B cell (primary cell): ENCODE measurements around the gene TNPO1. TPM values are rescaled to one million over a fixed set of nuclear protein-coding genes. Genes with fewer than 3 reads are reported as not detected.
"Not testable (repeated sequence)": the region's sequence is repeated elsewhere in the genome, so short reads cannot be mapped to it uniquely, and the experiment has no call there.

Experiments used
- ATAC-seq: fragments of 200-7000 bp; cut with Tn5 transposase; one replicate; pipeline ENCODE4 v1.10.0; 2021; ENCODE audit warnings: low read depth, mild to moderate bottlenecking, moderate number of reproducible peaks, moderate library complexity
- CTCF ChIA-PET: fragments of 350-600 bp; sonication (Branson Sonifier 250); formaldehyde crosslinking; loops from one replicate; lab custom pipeline; 2021; ENCODE audit warnings: antibody characterized with exemption, inconsistent platforms; lab: Charles Lee
- POLR2A ChIA-PET: fragments of 350-600 bp; sonication (Branson Sonifier 250); formaldehyde crosslinking; loops from one replicate; lab custom pipeline; 2021; ENCODE audit warnings: antibody characterized with exemption; lab: Charles Lee
- DNase-seq: peaks from one replicate; pipeline ENCODE4 v3.0.0; 2013
- H2AFZ ChIP-seq: 2 replicates; pipeline ENCODE4 v1.6.1; 2012; ENCODE audit warnings: mild to moderate bottlenecking, low read depth, low read length; ENCODE audit not compliant: insufficient read depth, poor library complexity, severe bottlenecking
- H3K27ac ChIP-seq, 2 donors: 1 replicate in 1 of 2; 2 replicates in 1 of 2; pipeline ENCODE4 v1.5.1; 2012 to 2013; ENCODE audit warnings: low read length in 2 of 2, mild to moderate bottlenecking in 2 of 2, moderate library complexity in 1 of 2
- H3K27me3 ChIP-seq, 4 experiments: fragments of 200-600 bp in 1 of 4; sonication (generic) in 1 of 4; replicated peaks in 1 of 4; 1 replicate in 2 of 4; 2 replicates in 2 of 4; pipeline versions ENCODE4 v1.6.1 to v1.7.0; 2013 to 2016; ENCODE audit warnings: low read length in 3 of 4, mild to moderate bottlenecking in 2 of 4, mixed read lengths in 1 of 4, moderate library complexity in 1 of 4; ENCODE audit not compliant: insufficient read depth in 4 of 4, control insufficient read depth in 3 of 4; ENCODE audit errors: control extremely low read depth in 1 of 4
- H3K36me3 ChIP-seq, 2 experiments: replicated peaks in 1 of 2; 1 replicate in 1 of 2; 2 replicates in 1 of 2; pipeline versions ENCODE4 v1.6.1 to v1.7.1; 2013; ENCODE audit warnings: low read length in 1 of 2; ENCODE audit not compliant: insufficient read depth in 2 of 2, control insufficient read depth in 1 of 2; ENCODE audit errors: control extremely low read depth in 1 of 2, extremely low read depth in 1 of 2
- H3K4me1 ChIP-seq, 2 donors: fragments of 200-600 bp in 1 of 2; sonication (generic) in 1 of 2; 1 replicate in 1 of 2; 2 replicates in 1 of 2; pipeline versions ENCODE4 v1.5.1 to v1.6.1; 2013 to 2017; ENCODE audit warnings: low read length in 2 of 2; ENCODE audit not compliant: control insufficient read depth in 2 of 2, insufficient read depth in 2 of 2
- H3K4me2 ChIP-seq: replicated peaks from 2 replicates; pipeline ENCODE3; 2012; ENCODE audit warnings: mild to moderate bottlenecking, low read depth, low read length; ENCODE audit not compliant: poor library complexity, severe bottlenecking
- H3K4me3 ChIP-seq, 5 experiments: fragments of 200-600 bp in 1 of 5; sonication (generic) in 1 of 5; 1 replicate in 3 of 5; 2 replicates in 2 of 5; pipeline versions ENCODE4 v1.5.1 to v1.7.0; 2011 to 2016; ENCODE audit warnings: low read length in 4 of 5, mild to moderate bottlenecking in 4 of 5, low read depth in 2 of 5, control low read depth in 1 of 5, moderate library complexity in 1 of 5; ENCODE audit not compliant: insufficient read depth in 1 of 5; ENCODE audit errors: control extremely low read depth in 1 of 5, extremely low read depth in 1 of 5
- H3K79me2 ChIP-seq: fragments of 200-600 bp; sonication (generic); one replicate; pipeline ENCODE4 v1.6.0; 2016; ENCODE audit warnings: low read length; ENCODE audit not compliant: control insufficient read depth, insufficient read depth
- H3K9ac ChIP-seq: fragments of 200-600 bp; sonication (generic); 2 replicates; pipeline ENCODE4 v1.6.1; 2017; ENCODE audit warnings: mild to moderate bottlenecking, low read length, moderate library complexity
- H3K9me3 ChIP-seq, 3 donors: one replicate each; pipeline versions ENCODE4 v1.6.1 to v1.7.1; 2013; ENCODE audit warnings: low read length in 2 of 3; ENCODE audit not compliant: control insufficient read depth in 2 of 3, insufficient read depth in 1 of 3; ENCODE audit errors: control extremely low read depth in 1 of 3
- H4K20me1 ChIP-seq: 2 replicates; pipeline ENCODE4 v1.6.0; 2012; ENCODE audit warnings: mild to moderate bottlenecking, low read length; ENCODE audit not compliant: insufficient read depth, control insufficient read depth, poor library complexity, severe bottlenecking
- H3K27ac Mint-ChIP-seq: one replicate; pipeline ENCODE4 v1.8.0; 2021; ENCODE audit warnings: mixed read lengths
- H3K27me3 Mint-ChIP-seq: one replicate; pipeline ENCODE4 v1.8.0; 2021; ENCODE audit warnings: mixed read lengths
- H3K4me1 Mint-ChIP-seq: one replicate; pipeline ENCODE4 v1.8.0; 2021; ENCODE audit warnings: mixed read lengths
- H3K4me3 Mint-ChIP-seq: one replicate; pipeline ENCODE4 v1.8.0; 2021; ENCODE audit warnings: mixed read lengths
- H3K9me3 Mint-ChIP-seq: one replicate; pipeline ENCODE4 v1.8.0; 2022; ENCODE audit warnings: mixed read lengths; ENCODE audit not compliant: insufficient read depth
- EZH2 ChIP-seq: IDR thresholded peaks from 2 replicates; pipeline ENCODE4 v1.6.1; 2012; ENCODE audit warnings: borderline replicate concordance, low read depth, mild to moderate bottlenecking, moderate library complexity, low read length; ENCODE audit not compliant: insufficient read depth, poor library complexity, severe bottlenecking
- WGBS: methylation state at CpG from one replicate; pipeline ENCODE4 v1.1.5; 2013; ENCODE audit warnings: missing lambda C conversion rate; ENCODE audit not compliant: insufficient coverage; 5-methylcytosine and 5-hydroxymethylcytosine counted together
- intact Hi-C: fragments of 100-400 bp; cut with micrococcal nuclease; formaldehyde crosslinking; loops from one replicate; pipeline ENCODE4 v1.10.0; 2022
- polyA plus RNA-seq: library from polyadenylated mRNA; depleted of rRNA; stranded (reverse); fragments of >200 nt; gene quantifications from 2 replicates; pipeline ENCODE4 v1.2.3, GENCODE V29; 2012
- total RNA-seq, 2 donors: library from RNA; stranded (reverse); fragments of 120-200 nt in 1 of 2; gene quantifications; 1 replicate in 1 of 2; 2 replicates in 1 of 2; pipeline versions ENCODE4 v1.2.3 to v1.2.4, GENCODE V29; 2013 to 2022
- TF ChIP-seq, protein P1 (sequence below): fragments of 200-600 bp; IDR thresholded peaks from one replicate; pipeline ENCODE4 v1.8.0; 2022; ENCODE audit warnings: antibody characterized with exemption, mild to moderate bottlenecking

TNPO1 gene
- total and polyA plus RNA-seq, 2 donors (not counting 1 experiment from before 2014, with no cell fraction given): 6.4 to 102 TPM

DNA sequence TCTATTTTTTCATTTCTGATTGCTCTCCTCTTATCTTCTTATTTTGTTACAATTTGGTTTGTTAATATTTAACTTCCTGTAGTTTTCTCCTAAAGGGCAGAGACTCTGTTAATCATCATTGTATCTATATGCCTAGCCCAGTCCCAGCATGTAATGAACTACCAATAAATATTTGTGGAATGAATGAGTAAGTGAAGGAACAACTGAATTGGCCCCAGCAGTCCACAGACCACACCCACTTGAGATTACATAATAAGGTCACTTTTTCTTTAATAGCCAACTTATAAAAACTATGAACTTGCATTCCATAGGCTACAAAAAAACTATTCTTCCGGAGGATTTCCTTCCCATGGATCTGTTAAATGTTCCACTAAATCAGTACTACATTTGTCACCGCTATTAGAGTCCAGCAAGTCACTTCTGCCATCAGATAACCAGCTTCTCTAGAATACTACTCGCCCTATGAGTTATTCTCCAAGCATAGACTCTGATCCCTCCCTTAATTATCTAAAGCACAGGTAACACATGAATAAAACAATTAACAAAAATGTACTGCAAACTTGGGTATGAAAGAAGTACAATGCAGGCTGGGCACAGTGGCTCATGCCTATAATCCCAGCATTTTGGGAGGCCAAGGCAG lies 27.5 kb upstream of the TNPO1 start:
- no peak overlapping the region for H3K4me3 Mint-ChIP-seq
- H3K27me3 Mint-ChIP-seq: peaks cover 24% of the 10 kb centered on the region
- TF ChIP-seq, protein P1, sequence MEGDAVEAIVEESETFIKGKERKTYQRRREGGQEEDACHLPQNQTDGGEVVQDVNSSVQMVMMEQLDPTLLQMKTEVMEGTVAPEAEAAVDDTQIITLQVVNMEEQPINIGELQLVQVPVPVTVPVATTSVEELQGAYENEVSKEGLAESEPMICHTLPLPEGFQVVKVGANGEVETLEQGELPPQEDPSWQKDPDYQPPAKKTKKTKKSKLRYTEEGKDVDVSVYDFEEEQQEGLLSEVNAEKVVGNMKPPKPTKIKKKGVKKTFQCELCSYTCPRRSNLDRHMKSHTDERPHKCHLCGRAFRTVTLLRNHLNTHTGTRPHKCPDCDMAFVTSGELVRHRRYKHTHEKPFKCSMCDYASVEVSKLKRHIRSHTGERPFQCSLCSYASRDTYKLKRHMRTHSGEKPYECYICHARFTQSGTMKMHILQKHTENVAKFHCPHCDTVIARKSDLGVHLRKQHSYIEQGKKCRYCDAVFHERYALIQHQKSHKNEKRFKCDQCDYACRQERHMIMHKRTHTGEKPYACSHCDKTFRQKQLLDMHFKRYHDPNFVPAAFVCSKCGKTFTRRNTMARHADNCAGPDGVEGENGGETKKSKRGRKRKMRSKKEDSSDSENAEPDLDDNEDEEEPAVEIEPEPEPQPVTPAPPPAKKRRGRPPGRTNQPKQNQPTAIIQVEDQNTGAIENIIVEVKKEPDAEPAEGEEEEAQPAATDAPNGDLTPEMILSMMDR: no peak
- no peak for TF ChIP-seq EZH2
- no peak overlapping the region for H3K27ac Mint-ChIP-seq
- no peaks in the 10 kb centered on the region for H3K4me1 ChIP-seq
- H3K4me3 ChIP-seq: no peak overlapping the region
- H3K9me3 ChIP-seq: no peaks in the 10 kb centered on the region
- H3K4me1 Mint-ChIP-seq: no peaks in the 10 kb centered on the region
- no peak overlapping the region for H3K9ac ChIP-seq
- DNase-seq: no peak
- H3K79me2 ChIP-seq: no peaks in the 10 kb centered on the region
- ATAC-seq: no peak
- no peaks in the 10 kb centered on the region for H3K36me3 ChIP-seq
- no peak overlapping the region for H3K27ac ChIP-seq
- CTCF ChIA-PET: no interaction called here
- POLR2A ChIA-PET: no interaction called here
- WGBS: 95% methylated on average over 2 of the region's 3 CpGs
- no peaks in the 10 kb centered on the region for H4K20me1 ChIP-seq
- H3K27me3 ChIP-seq: peaks cover 0 to 4% (median 0%) of the 10 kb centered on the region in 4 experiments
- intact Hi-C loops: no loop called here
- H2AFZ ChIP-seq: no peak overlapping the region
- no peaks in the 10 kb centered on the region for H3K9me3 Mint-ChIP-seq
- H3K4me2 ChIP-seq: no peak overlapping the region

DNA sequence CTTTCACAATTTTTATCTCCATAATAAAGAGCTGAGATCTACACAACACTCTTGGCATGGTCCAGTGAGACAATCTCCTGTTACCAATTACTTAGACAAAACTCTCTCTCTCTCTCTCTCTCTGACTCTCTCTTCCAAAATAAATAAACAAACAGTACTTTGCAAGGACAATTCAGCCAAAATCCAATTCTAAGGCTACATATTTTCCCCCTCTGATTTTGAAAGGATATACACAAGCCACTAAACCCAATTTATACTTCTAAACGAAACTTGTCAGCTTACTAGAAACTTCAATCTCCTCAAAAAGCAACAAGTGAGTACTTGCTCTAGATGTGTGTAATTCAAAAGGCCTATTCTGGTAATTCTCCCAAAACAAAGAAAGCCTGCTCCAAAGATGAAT lies 26.3 kb upstream of the TNPO1 start:
- DNase-seq (no peak), ATAC-seq (no peak)
- Histone ChIP-seq H4K20me1 (no peaks in the 10 kb centered on the region), H3K27me3 (peaks cover 0 to 8% (median 2%) of the 10 kb centered on the region in 4 experiments), H3K4me3 (no peak overlapping the region), H3K4me2 (no peak overlapping the region), H3K27ac (no peak overlapping the region), H3K4me1 (no peaks in the 10 kb centered on the region), H3K79me2 (no peaks in the 10 kb centered on the region), H2AFZ (no peak overlapping the region), H3K9me3 (no peaks in the 10 kb centered on the region), H3K36me3 (no peaks in the 10 kb centered on the region), H3K9ac (no peak overlapping the region)
- Mint-ChIP-seq H3K9me3 (no peaks in the 10 kb centered on the region), H3K27ac (no peak overlapping the region), H3K4me3 (no peak overlapping the region), H3K4me1 (no peaks in the 10 kb centered on the region), H3K27me3 (peaks cover 28% of the 10 kb centered on the region)
- ChIA-PET CTCF (no interaction called here), POLR2A (no interaction called here)
- intact Hi-C loops: no loop called here
- no peak for TF ChIP-seq EZH2
- TF ChIP-seq, protein P1: no peak
- no CpG with 5 or more reads among the region's 1 CpG for WGBS

DNA sequence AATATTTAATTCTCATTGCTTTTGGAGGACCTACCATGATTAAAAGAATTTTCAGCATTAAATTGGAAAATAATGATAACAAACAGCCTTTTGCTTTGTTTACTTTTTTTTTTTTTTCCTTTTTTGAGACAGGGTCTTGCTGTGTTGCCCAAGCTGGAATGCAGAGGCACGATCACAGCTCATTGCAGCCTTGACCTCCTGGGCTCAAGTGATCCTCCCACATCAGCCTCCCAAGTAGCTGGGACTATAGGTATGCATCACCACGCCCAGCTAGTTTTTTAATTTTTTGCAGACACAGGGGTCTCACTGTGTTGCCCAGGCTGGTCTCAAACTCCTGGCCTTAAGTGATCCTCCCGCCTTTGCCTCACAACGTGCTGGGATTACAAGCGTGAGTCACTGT lies 23.8 kb upstream of the TNPO1 start:
- H3K9me3 Mint-ChIP-seq, CTCF ChIA-PET: not testable (repeated sequence)

More for the DNA sequence above, 23.8 kb upstream of the TNPO1 start:
- peaks cover 24% of the 10 kb centered on the region for H3K27me3 Mint-ChIP-seq
- DNase-seq, H3K4me1 Mint-ChIP-seq, H3K27ac ChIP-seq, H3K79me2 ChIP-seq, H3K27ac Mint-ChIP-seq, H3K36me3 ChIP-seq, H2AFZ ChIP-seq, H3K9ac ChIP-seq, POLR2A ChIA-PET, H3K4me3 ChIP-seq, H3K4me3 Mint-ChIP-seq, H4K20me1 ChIP-seq, H3K27me3 ChIP-seq, H3K4me1 ChIP-seq, intact Hi-C loops, H3K9me3 ChIP-seq, ATAC-seq, H3K4me2 ChIP-seq: not testable (repeated sequence)
- 79% methylated on average over 2 of the region's 5 CpGs for WGBS
